M059J (cell line): ENCODE data around the gene CTSL. TPM values are rescaled to one million over a fixed set of nuclear protein-coding genes. Genes with fewer than 3 reads are reported as not detected.

Source experiments
- DNase-seq: peaks from one replicate; pipeline ENCODE4 v3.0.0-alpha.2; 2012; ENCODE audit warnings: low read depth
- total RNA-seq: library from RNA; depleted of rRNA; stranded (reverse); fragments of >200 nt; shearing (Covaris generic); gene quantifications from 2 replicates; pipeline ENCODE4 v1.2.3, GENCODE V29; 2014; rRNA removed

CTSL gene
- total RNA-seq, result 174 and 202 TPM in 2 replicates

DNA sequence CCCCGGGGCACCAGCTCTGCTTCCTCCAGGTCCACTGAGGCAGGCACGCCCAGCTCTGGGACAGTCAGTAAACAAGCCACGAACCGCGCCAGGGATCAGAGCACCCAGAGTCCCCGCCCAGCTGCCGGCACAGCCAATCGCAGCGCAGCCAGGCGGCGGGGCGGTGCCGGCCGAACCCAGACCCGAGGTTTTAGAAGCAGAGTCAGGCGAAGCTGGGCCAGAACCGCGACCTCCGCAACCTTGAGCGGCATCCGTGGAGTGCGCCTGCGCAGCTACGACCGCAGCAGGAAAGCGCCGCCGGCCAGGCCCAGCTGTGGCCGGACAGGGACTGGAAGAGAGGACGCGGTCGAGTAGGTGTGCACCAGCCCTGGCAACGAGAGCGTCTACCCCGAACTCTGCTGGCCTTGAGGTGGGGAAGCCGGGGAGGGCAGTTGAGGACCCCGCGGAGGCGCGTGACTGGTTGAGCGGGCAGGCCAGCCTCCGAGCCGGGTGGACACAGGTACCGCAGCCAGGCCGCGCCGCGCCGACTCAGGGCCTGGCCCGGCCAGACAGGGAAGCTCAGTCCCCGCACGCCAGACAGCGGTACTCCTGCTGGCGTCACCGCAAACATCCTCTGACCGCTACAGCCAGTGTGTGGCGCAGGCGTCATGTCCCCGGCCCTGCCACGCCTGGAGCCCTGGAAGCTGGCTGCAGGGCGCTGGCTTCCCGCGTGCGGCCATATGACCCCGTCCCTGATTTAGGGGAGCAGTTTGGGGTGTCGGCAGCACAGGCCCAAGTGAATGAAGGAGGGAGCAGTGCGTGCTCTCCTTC, at the start of gene CTSL:
CTSL (plus strand) TSS at position 220 of the 810 bp plus-strand sequence. CDS start 1,485 bp downstream, outside the sequence.
- DNase-seq, result peak; percentile 83

DNA sequence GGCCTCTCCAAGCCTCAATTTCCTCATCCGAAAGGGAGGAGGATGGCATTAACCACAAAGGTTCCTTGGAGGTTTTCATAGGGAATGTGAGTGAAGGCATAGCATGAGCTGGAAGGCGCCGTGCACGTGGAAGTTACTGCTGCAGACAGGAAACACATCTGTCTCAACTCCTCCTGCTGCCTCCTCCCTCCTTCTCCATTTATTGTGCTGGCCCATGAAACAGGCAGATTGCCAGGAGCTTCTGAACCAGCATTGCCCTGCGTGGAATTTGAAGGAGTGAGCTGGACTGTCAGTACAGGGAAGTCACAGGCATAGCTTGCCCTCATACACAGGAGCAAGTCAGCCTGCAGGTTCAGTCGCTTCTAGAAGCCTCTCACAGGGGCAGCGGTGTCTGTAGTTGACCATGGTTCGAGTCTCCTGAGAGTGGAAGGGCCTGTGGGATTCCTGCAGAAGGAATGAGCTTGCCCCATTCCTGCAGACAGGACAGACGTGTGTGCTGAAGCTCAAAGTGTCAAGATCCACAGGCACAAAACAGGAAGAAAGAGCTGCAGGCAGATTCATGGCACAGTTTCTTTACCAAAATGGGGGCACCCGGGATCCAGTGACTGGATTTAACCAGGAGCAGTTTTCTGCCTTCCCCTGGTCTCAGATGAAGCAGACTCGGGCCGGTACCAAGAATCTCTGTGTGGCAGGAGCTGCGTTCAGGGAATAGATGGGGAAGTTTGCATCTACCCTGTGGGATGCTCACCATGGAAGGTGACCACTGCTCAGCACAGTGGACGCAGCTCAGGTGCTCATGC, 48.7 kb upstream of the CTSL start:
- DNase-seq, result peak; percentile 25

DNA sequence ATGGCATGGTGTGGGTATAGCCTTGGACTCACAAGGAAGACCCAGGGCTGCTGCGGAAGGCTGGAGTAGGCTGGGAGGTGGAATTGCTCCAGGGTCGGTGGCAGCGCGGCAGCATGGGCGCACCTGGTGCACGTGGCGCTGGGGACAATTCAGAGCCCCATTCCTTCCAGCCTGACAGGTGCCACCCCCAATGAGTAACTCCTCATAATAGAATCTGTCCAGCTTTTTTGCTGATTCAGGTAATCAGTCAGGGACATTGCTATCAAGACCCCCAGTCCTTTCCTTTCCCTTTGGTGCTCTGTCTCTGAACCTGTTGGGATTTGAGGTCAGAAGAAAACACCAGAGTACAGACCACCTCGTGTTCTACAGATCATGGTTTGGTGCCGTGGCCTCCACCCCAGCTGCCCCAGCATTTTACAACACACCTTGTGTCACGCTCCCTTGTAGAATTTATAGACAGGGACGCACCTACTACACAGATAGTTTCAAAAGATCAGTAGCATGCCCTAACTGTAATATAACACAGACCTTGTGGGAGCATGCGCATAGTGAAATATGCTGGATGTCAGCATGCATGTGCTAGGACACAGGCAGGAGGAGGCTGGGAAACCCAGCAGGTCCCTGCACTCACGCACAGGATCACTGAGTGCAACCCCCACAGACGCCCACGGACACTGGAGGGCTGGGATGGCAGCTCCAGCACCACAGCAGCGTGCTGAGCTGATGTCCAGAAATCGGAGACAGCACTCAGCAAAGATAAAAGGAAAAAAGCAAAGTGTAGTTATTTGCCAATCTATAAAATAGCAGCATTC, 47.9 kb upstream of the CTSL start:
- DNase-seq, result no peak

DNA sequence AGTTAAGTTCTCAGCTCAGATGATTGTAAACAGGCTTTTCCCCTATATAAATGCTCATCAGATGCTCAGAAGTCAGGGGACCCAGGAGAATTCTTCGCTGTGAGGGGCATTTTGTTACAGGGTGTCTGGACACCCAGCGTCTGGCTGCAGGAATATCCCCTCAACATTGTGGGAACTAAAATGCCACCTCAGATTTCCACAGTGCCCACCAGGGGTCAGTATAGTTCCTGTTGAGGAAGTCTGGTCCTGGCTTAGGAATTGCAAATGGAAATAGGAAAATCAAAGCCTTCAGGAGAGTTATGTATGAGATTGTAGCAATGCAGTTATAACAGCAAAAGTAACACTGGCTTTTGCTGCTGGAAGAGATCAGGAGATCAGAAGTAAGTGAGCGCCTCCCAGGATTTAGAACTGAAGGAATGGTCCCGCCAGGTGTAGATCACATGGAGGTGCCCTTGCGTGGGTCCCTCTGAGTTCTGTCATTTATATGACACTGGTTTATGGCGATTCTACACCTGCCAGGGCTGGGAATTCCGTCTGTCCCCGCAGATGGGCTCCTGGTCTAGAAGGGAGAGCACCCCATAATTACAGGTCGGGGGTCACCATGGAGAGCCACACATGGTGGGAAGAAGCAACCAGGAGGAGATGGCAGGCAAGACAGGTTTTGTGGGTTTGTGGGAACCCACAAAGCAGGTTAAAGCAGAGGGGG, 47.1 kb upstream of the CTSL start:
- DNase-seq, result peak; percentile 69

DNA sequence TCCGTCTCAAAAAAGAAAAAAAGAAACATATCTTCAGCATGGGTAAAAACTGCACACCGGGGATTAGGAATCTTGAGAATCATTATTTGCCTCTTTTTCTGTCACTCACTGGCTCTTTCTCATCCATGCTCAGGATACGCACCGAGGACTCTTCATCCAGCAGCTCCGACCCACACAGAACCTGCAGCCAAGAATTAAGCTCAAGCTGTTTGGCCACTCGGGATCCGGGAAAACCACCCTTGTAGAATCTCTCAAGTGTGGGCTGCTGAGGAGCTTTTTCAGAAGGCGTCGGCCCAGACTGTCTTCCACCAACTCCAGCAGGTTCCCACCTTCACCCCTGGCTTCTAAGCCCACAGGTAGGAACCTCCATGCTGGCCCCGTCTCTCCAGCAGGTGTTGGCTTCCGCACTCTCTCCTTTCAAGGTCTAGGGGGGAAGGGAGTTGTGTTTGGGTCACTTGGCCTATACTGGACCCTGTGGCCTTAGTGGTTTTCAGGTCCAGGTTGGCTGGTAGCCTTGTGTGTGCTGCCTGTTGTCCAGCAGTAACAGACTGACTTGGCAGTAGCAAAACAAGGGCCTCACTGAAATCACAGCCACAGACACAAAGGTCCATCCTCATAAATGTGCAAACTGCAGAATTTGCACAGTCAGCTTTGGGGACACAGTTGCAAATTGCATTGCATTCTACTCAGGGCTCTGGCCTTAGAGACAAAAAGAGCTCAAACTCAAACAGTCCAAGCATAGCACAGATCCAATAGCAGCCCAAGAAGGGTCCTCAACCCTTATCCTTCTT, 44.5 kb upstream of the CTSL start:
- no peak for DNase-seq

DNA sequence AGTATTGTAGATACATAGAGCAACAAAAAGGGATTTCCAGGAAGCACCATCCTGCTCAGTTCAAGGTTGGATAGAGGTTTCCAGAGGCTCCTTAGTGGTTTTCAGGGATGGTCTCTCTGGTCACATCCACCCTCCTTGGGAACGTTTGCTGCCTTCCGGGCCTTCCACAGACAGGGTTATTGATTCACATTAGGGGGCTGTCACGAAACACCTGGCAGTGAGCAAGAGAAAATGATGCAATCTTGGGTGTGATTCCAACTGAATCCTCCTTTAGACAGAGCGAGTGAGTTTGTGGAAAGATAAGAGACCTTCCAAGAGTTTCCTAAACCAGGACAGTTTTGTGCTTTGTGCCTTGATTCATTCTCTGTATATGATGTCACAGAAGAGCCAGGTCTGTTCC, 43.8 kb upstream of the CTSL start:
- DNase-seq, result no peak

DNA sequence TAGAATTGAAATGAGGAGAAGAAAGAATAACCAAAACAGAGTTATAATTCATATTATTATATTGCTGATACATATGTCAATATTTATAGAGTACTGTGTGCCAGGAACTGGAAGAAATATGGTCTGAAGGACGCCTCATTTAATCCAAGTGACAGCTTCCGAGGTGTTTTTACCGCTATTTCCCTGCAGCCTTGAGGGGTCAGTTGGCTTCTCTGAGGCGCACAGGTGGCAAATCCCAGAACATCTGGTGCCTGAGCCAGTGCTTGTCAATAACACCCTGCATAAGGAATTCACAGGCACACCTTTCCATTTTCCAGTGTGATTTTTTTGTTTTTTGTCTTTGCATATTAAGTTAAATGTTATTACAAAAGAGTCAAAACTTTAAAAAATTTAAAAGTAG, 43.3 kb upstream of the CTSL start:
- no peak for DNase-seq

DNA sequence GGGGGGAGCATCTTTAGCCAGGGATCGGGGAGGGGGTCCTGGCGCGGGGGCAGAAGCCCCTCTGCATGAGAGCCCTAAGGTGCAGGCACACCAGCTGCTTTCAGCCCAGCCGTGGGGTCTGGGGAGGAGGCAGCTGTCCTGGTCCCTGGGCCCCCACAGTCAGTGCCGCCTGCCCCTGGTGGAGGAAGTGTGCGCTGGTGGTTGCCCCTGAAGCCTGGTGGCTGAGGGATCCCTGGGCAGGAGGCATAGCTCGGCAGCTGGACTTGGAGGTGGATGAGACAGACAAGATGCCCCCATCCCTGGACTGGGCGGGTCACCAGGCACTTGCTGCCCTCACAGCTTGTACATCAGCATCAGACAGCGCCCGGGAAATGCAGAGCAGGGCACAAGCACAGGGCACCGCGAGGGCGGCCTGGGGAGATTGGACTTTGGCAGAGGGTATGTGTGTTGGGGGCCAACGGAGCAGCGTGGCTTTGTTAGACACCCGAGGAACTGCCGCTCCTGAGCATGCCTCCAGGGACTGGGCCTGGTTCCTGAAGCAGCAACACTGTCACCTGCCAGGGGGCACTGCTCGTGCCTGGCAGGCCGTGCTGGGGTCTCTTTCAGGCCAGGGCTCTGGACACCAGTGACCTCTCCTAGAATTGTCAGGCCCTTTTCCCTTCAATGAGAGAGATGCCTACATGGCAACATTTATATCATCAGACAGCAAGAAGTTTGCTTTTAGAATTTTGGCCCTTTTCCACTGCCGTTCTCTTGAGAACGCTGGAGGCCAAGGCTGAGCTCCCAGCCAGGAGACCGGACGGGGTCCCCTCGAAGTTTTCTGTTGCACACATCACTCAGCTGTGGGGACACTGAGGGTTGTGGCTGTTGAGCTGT, 41.9 kb upstream of the CTSL start:
- no peak for DNase-seq

DNA sequence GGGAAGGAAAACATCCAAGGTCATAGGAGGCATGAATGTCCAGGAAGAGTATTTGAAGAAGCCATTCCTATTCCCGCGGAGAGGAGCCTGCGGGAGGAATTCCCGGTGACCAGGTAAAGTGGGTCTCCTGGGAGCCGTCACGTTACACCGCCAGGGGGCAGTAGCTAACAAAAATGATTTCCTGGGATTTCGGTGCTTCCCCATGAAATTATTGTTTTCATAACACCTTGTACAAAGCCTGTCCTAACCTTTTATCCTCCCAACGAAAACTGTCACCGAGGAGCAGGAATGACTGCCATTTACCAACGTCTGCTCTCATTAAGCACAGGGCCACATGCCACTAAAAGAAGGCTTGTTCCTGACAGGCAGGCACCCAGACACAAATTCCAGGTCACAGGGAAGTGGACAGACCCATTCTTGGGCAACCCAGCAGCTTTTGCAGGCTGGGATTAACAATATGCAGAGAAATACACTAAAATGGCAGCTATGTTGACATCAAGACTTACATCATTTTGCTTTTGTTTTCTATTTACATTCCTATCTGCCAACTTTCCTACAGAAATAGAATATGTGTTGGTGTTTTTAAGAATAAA, 41.2 kb upstream of the CTSL start:
- DNase-seq, result peak; percentile 36

DNA sequence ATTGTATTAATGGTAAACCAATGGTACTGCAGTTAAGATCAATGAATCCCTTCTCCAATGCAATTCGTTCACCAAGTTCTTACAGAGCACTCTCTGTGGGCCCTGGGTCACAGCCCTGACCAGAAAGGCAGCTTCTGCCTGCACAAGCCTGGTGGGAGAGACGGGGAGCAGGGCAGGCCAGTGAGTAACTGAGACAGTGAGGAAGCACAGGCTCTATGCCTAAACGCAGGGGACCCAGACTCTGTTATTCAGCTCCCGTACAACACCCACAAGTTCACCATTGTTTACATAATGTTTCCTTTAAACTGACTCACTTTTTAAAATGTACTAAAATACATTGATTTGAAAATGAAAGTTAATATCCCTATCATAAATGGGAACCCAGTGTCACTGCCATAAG, 40.5 kb upstream of the CTSL start:
- DNase-seq, result no peak

DNA sequence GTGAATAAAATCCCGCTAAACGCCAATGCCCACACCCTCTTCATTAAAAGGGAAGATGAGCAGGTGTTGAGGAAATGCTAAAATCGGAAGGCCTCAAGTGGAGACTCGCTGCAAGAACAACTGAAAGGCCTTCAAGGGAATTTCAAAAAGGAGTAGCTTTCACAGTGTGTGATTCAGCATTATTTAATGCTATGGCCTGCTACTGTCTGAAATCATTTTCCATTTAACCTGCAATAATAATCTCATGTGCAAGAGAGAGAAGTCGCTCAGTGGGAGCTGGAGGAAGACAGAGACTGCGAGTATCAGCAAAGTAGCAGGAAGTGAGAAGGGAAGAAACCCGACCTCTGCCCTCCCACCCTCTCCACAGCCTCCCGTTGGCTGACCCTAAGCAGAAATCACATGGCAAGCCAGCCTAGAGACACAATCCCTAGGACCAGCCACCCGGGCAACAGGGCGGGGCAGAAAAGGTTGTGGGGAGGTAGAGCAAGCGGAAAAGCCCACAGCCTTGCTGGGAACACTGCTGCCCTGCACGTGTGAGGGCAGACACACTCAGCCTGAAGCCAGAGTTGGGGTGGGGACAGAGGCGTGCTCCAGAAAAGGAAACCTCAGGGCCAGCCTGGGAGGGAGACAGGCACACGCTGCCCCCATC, 39.9 kb upstream of the CTSL start:
- no peak for DNase-seq

DNA sequence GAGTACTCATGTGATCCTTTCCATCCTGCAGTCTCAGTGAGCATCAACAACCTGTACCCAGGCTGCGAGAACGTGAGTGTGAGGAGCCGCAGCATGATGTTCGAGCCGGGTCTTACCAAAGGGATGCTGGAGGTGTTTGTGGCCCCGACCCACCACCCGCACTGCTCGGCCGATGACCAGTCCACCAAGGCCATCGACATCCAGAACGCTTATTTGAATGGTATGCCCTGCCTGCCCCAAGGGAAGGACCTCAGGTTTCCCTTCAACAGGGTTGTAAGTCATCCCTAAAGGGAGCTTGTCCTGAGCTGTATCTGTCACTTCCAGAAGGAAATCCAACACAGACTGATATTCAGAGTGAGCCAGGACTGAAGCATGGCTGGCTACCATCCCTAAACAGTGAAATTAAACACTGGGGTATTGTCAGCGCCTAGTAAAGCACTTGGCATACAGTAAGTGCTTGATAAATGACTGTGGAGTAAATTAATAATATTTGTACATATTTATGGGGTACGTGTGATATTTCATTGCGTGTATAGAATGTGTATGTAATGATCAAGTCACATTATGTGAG, 39.3 kb upstream of the CTSL start:
- DNase-seq, result no peak

DNA sequence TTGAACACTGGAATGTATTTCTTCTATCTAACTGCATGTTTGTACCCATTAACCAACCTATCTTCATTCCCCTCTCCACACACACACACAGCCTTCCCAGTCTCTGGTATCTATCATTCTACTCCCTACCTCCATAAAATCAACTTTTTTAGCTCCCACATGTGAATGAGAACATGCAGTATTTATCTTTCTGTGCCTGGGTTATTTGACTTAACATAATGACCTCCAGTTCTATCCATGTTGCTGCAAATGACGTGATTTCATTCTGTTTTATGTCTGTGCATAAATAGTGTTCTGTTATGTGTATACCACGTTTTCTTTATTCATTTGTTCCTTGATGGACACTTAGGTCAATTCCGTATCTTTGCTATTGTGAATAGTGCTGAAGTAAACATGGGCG, 38.7 kb upstream of the CTSL start:
- no peak for DNase-seq

DNA sequence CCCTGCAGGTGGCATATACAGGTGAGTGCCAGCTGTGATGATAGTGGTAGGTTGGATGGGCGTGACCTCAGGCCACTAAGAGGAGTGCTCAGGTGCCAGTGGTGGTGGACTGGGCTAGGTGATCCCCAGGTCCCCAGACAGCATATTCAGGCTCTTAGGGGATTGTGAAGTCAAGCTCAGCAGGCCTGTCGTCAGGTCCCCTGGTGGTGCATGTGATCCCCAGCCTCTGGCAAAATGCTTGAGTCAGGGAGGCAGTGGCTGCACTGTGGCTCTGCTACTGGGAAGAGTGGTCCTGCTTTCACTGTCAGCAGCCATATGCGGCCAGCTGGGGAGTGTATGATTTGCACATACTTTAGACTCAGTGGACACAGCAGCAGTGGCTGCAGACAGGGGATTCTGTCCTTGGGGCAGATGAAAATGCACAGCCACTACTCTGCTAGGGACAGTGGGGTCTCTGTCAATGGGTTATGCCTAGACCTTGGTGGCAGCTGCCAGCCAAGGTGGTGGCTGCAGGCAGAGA, 31.6 kb upstream of the CTSL start:
- DNase-seq, result no peak

DNA sequence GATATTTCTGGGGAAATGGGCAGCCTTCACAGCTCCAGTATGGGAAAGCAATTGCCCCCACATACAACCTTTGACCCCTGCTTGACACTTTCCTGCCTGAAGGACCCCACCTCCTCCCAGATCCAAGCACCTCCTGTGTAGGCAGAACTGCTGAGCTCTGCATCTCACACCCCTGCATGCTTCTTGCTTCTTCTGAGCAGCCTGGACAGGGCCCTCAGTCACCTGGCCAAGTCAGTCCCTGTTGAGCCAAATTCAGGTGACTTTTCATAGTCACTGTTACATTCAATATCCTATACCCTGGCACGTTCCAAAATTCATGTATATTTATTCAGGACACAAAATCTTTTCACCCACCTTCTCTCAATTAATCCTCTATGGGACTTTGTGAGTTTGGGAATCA, 30.4 kb upstream of the CTSL start:
- DNase-seq, result no peak

DNA sequence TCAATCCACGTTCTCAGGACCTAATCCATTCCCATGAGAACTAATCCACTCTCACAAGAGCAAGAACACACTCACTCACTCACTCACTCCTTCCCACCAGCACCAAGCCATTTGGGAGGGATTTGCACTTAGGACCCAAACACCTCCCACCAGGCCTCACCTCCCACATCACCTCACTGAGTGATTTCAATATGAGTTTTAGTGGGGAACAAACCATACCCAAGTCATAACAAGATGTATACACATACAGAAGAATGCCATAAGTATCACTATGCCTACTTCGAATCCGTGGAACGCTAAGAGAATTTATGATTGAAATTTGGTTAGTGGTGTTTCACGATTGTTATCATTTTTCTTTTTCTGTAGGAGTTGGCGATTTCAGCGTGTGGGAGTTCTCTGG, 29.3 kb upstream of the CTSL start:
- DNase-seq, result no peak

DNA sequence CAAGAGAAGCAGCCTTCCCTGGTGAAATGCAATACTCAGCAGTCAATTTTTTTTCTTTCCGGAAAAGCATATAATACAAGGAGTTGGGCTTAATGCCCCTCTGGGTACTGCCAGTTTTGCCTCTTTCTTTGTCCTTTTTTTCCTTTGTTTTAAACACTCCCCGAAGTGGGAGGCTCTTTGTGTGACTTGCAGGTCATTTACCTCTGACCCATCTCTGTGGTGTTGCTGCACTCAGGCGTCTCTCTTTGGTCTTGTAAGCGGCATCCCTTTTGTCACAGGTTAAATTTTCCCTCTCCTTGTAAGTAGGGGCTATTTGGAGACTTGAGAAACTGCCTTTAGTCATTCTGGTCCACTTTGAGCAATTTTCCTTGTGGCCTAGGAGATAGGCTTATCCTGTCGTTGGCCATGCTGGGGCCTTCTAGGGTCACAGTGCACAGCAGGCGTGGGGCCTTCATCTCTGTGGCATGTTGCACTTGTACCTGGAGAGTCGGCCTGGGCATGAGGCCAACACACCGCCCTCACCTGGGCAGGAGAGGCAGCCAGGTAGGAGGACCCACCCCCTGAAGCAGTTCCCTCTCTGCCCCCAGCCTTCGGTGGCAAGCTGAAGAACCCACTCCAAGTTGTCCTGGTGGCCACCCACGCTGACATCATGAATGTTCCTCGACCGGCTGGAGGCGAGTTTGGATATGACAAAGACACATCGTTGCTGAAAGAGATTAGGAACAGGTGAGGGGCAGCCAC, 27.7 kb upstream of the CTSL start:
- DNase-seq, result no peak

DNA sequence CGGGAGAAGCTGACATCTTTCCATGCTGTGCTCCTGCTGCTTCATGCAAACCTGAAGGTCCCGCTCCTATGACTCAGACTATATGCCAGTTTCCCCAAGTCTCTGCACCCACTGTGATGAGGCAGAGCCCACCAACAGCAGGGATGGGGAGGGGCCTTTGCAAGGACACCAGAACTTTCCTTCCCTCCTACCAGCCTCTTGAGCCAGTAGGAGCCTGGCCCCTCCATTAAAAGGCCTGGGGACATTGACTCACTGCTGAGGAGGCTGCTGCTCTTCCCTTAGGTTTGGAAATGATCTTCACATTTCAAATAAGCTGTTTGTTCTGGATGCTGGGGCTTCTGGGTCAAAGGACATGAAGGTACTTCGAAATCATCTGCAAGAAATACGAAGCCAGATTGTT, 26.1 kb upstream of the CTSL start:
- peak; percentile 40 for DNase-seq
